ENCODE data around the gene TANGO6.
"Not testable (repeated sequence)": the region's sequence is repeated elsewhere in the genome, so short reads cannot be mapped to it uniquely, and the experiment has no call there.

TANGO6 gene

GRCh38 chr16:68843482-68844210 lies at the start of gene TANGO6:
Gene TANGO6, plus strand, starts transcription at chr16:68843531. Its CDS starts 87 bp downstream, at chr16:68843618.
- peak; percentile 46 for DNase-seq

DNA sequence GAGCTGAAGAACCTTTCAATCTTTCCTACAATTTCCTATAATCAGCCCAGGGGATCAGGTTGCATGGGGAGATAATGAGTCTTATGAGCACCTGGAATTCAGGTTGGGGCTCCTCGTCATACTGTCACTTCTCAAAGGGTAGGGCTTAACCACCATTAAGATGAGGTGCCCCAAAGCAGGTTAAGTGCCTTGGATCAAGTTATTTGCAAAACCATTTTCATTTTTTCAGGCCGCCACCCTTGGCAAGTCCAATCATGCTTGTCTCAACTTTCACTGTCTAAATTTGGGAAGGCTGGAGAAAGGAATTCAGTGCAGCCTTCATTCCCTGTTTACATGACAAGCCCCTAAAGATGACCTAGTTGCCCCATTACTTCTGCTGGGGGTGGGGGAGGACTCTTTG lies 44.9 kb upstream of the TANGO6 start:
- DNase-seq, result no peak

- DNase-seq, result no peak
Observed at GRCh38 chr16:68800257-68800875, 43.0 kb upstream of the TANGO6 start.

- no peak for DNase-seq
Observed at GRCh38 chr16:68802190-68802589, 41.1 kb upstream of the TANGO6 start.

GRCh38 chr16:68806422-68806821 lies 36.9 kb upstream of the TANGO6 start:
- DNase-seq, result no peak

GRCh38 chr16:68806981-68807380 lies 36.4 kb upstream of the TANGO6 start:
- no peak for DNase-seq

DNA sequence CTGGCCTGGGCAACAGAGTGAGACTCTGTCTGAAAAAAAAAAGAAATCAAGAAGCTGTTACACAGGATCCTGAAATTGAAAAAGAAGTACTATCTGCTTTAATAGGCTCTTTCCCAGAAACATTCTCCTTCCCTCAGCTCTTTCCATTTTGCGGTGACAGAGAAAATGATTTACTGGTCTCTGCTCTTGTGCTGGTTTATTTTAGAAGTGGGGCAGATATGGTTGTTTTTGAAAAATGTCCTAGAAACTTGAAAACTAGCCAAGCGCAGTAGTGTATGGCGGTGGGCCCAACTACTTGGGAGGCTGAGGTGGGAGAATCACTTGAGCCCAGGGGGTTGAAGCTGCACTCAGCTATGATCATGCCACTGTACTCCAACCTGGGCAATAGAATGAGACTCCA lies 28.8 kb upstream of the TANGO6 start:
- DNase-seq, result no peak

GRCh38 chr16:68823401-68824135 lies 19.8 kb upstream of the TANGO6 start:
- no peak for DNase-seq

- no peak for DNase-seq
Observed at GRCh38 chr16:68825427-68825826, 17.9 kb upstream of the TANGO6 start.

- no peak for DNase-seq
Observed at GRCh38 chr16:68826652-68827051, 16.7 kb upstream of the TANGO6 start.

DNA sequence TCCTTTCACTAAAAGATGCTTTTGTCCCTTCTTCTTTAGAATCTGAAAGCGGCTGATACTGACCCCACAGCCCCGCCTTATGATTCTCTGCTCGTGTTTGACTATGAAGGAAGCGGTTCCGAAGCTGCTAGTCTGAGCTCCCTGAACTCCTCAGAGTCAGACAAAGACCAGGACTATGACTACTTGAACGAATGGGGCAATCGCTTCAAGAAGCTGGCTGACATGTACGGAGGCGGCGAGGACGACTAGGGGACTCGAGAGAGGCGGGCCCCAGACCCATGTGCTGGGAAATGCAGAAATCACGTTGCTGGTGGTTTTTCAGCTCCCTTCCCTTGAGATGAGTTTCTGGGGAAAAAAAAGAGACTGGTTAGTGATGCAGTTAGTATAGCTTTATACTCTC lies 10.1 kb upstream of the TANGO6 start:
- DNase-seq, result no peak

- no peak for DNase-seq
Observed at GRCh38 chr16:68834550-68834949, 8.8 kb upstream of the TANGO6 start.

DNA sequence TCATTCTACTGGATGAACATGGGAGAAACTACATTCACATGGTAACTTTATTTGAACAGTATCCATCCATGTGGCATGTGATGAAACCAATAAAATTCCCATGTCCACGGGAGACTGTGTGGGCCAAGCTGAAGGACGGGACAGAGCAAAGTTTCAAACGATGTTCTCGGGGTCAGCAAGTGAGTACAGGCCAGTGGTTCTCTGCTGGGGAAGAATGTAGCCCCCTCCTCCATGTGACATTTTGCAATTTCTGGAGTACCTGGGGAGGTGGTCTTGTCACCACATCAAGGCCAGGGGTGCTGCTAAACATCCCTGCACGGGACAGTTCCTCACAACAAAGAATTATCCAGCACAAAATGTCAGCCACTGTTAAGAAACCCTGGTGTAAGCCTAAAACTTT lies 7.4 kb upstream of the TANGO6 start:
- no peak for DNase-seq

GRCh38 chr16:68839831-68840230 lies 3.5 kb upstream of the TANGO6 start:
- DNase-seq, result no peak

DNA sequence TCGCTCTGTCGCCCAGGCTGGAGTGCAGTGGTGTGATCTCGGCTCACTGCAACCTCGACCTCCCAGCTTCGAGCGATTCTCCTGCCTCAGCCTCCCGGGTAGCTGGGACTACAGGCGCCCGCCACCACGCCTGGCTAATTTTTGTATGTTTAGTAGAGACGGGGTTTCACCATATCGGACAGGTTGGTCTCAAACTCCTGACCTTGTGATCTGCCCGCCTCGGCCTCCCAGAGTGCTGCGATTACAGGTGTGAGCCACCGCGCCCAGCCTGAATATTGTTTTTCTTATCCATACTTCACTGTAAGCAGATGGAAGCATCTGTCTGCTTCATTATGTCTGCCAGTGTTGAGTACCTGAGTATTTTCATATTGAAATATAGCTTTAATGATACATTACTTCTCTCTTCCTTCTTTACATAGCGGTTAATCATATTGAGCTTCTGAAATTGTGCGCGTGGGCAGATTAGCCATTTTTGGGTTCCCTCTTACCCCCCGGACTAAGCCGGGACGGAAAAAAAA lies 308 bp upstream of the TANGO6 start:
- not testable (repeated sequence) for DNase-seq

DNA sequence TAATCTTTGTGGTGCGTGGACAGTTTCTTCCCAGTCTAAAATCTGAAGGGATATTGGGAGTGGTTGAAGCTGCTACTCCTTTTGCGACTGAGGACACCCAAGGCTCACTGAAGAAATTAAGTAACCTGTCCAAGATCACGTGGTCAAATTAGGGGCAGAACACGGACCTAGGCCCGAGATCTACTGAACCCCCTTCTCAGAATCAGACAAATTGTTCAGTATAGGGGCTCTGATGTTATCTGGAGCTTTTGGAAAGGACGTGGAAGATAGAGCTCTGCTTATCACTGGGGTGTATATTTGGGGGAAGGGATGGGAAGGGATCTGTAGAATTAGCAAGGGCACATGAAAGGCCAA lies 857 bp downstream of the TANGO6 start:
- DNase-seq, result no peak

- no peak for DNase-seq
Observed at GRCh38 chr16:68848786-68849185, 5.5 kb downstream of the TANGO6 start.

- no peak for DNase-seq
Observed at GRCh38 chr16:68850481-68850880, 7.2 kb downstream of the TANGO6 start.

DNA sequence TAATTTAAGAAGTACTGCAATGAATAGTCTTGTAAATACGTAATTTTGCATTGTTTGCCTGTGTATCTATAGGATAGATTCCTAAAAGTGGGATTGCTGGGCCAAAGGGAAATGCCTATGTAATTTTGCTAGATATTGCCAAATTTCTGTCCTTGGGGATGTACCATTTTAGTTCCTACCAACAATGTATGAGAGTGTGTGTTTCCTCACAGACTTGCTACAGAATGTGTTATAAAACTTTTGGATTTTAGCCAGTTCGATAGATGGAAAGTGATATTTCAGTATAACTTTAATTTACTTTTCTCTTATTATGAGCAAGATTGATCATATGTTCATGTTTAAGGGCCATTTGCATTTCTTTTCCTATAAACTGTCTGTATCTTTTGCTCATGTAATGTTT lies 8.3 kb downstream of the TANGO6 start:
- DNase-seq, result no peak

- DNase-seq, result no peak
Observed at GRCh38 chr16:68857479-68857878, 14.1 kb downstream of the TANGO6 start.

DNA sequence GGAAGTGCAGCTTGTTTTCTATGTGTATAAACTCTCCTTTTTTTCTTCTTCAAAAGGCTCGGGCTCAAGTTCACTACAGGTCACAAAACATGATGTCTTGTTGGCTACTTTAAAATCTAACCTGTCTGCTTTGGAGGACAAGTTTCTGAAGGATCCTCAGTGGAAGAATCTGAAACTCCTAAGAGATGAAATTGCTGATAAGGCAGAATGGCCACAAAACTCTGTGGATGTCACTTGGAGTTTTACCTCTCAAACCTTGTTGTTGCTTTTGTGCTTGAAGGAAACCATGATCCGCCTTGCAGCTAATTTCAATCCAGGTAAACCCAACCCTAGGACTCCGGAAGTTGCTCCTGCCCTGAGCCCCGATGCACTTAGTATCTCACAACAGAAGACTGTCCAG lies 16.5 kb downstream of the TANGO6 start:
- DNase-seq, result no peak

- no peak for DNase-seq
Observed at GRCh38 chr16:68860978-68861892, 17.9 kb downstream of the TANGO6 start.

- DNase-seq, result no peak
Observed at GRCh38 chr16:68866933-68867332, 23.6 kb downstream of the TANGO6 start.
